Placental pericyte (primary cell): ENCODE results near the gene GPAT2. TPM values are rescaled to one million over a fixed set of nuclear protein-coding genes. Genes with fewer than 3 reads are reported as not detected.

Experiments used
- small RNA-seq: library from RNA; depleted of rRNA; stranded (forward); fragments of <200 nt; gene quantifications from one replicate; pipeline ENCODE3, GENCODE V24; 2012; ENCODE audit warnings: low replicate concordance
- total RNA-seq: library from RNA; depleted of rRNA; stranded (reverse); fragments of >200 nt; gene quantifications from 2 replicates; pipeline ENCODE4 v1.2.3, GENCODE V29; 2012

Gene GPAT2
- 1.3 TPM in 2 replicates for total RNA-seq

GRCh38 chr2:96034792-96035191 is at the start of gene GPAT2:
Gene GPAT2 (minus strand): TSS chr2:96034916. CDS start chr2:96032359, 2,557 bp downstream.

GRCh38 chr2:95991351-95992094 is 43.2 kb downstream of the GPAT2 start, which contains the start of gene ANKRD36C:
Gene ANKRD36C (minus strand): TSS chr2:95991824. CDS start chr2:95991708, 116 bp downstream.

Small RNA genes lying within 50 kb of the gene (small RNA-seq; reads per million reads assigned to genes)
- not detected for gene RN7SL210P

Other genes with a start within 250 kb of the GPAT2 start
- gene ANKRD36C, start 43.1 kb downstream of the GPAT2 start, total RNA-seq = 24.3 and 45.0 TPM in 2 replicates
- not detected in 2 replicates for gene ADRA2B, start 81.7 kb upstream of the GPAT2 start, total RNA-seq
- gene ASTL, start 103.6 kb upstream of the GPAT2 start, total RNA-seq = not detected in 2 replicates
- gene DUSP2, start 110.5 kb upstream of the GPAT2 start, total RNA-seq = 0.57 TPM in 1 of 2 replicates, not detected in the other
- 80.1 and 253 TPM in 2 replicates for gene STARD7, start 173.9 kb upstream of the GPAT2 start, total RNA-seq
- 34.6 and 55.1 TPM in 2 replicates for gene TMEM127, start 231.1 kb upstream of the GPAT2 start, total RNA-seq
- gene CIAO1, start 231.3 kb upstream of the GPAT2 start, total RNA-seq = 80.8 and 115 TPM in 2 replicates